GM18873 (cell line): ENCODE data around the gene PAFAH1B2.
A peak's percentile ranks its signal among the peaks of the same experiment; 100 is the strongest.
"Not testable (repeated sequence)": the region's sequence is repeated elsewhere in the genome, so short reads cannot be mapped to it uniquely, and the experiment has no call there.

Experiments used
- ATAC-seq: cut with Tn5 transposase; IDR thresholded peaks from one replicate; pipeline ENCODE4 v1.9.1; 2021; ENCODE audit warnings: mild to moderate bottlenecking, moderate library complexity, moderate number of reproducible peaks; ENCODE audit not compliant: unreplicated experiment, low FRiP score

The PAFAH1B2 gene

GRCh38 chr11:117143871-117144476 is at the start of gene PAFAH1B2:
Gene PAFAH1B2 (plus strand): TSS chr11:117144287. CDS start chr11:117152448, 8,161 bp downstream.
- ATAC-seq, result peak; percentile 96

GRCh38 chr11:117094776-117095175 is 49.3 kb upstream of the PAFAH1B2 start:
- no peak for ATAC-seq

- ATAC-seq, result no peak
Measured at GRCh38 chr11:117095284-117096161, 48.6 kb upstream of the PAFAH1B2 start.

GRCh38 chr11:117096201-117096991 is 47.7 kb upstream of the PAFAH1B2 start:
- ATAC-seq, result no peak

- no peak for ATAC-seq
Measured at GRCh38 chr11:117097014-117097388, 47.1 kb upstream of the PAFAH1B2 start.

- ATAC-seq, result peak; percentile 8
Measured at GRCh38 chr11:117097389-117098268, 46.5 kb upstream of the PAFAH1B2 start.

GRCh38 chr11:117098269-117099232 is 45.5 kb upstream of the PAFAH1B2 start, which contains the start of gene SIK3:
Gene SIK3 (minus strand): TSS chr11:117098428. CDS start chr11:117098415, 13 bp downstream.
- peak; percentile 63 for ATAC-seq

- ATAC-seq, result no peak
Measured at GRCh38 chr11:117099696-117100095, 44.4 kb upstream of the PAFAH1B2 start.

- no peak for ATAC-seq
Measured at GRCh38 chr11:117100556-117100955, 43.5 kb upstream of the PAFAH1B2 start.

- ATAC-seq, result no peak
Measured at GRCh38 chr11:117107701-117108590, 36.1 kb upstream of the PAFAH1B2 start.

GRCh38 chr11:117110294-117110950 is 33.7 kb upstream of the PAFAH1B2 start:
- ATAC-seq, result no peak

GRCh38 chr11:117112497-117112896 is 31.6 kb upstream of the PAFAH1B2 start:
- not testable (repeated sequence) for ATAC-seq

GRCh38 chr11:117112939-117113338 is 31.1 kb upstream of the PAFAH1B2 start:
- not testable (repeated sequence) for ATAC-seq

GRCh38 chr11:117117681-117118080 is 26.4 kb upstream of the PAFAH1B2 start:
- ATAC-seq, result no peak

GRCh38 chr11:117121176-117121575 is 22.9 kb upstream of the PAFAH1B2 start:
- ATAC-seq, result no peak

GRCh38 chr11:117122556-117122955 is 21.5 kb upstream of the PAFAH1B2 start:
- no peak for ATAC-seq

GRCh38 chr11:117126223-117126965 is 17.7 kb upstream of the PAFAH1B2 start:
- ATAC-seq, result no peak
